SU-DHL-6 (cell line): ENCODE results near the gene SAFB.

Source experiments
- H2AFZ ChIP-seq: fragments of 200-600 bp; sonication (generic); 2 replicates; pipeline ENCODE4 v1.6.1; 2014; ENCODE audit warnings: low read depth, mild to moderate bottlenecking, moderate library complexity, mixed read lengths, antibody characterized with exemption, low read length; ENCODE audit not compliant: severe bottlenecking
- H3F3A ChIP-seq: fragments of 200-600 bp; shearing (Covaris generic); 2 replicates; pipeline ENCODE4 v1.6.0; 2016; ENCODE audit warnings: antibody characterized with exemption, mild to moderate bottlenecking; ENCODE audit not compliant: insufficient read depth
- H3K27ac ChIP-seq: fragments of 200-600 bp; sonication (generic); 2 replicates; pipeline ENCODE4 v1.5.1; 2016; ENCODE audit warnings: low read depth, mild to moderate bottlenecking, low read length, moderate library complexity, mixed read lengths
- H3K27me3 ChIP-seq: fragments of 200-600 bp; sonication (generic), shearing (Covaris generic); 2 replicates; pipeline ENCODE4 v1.6.0; 2014; ENCODE audit warnings: mild to moderate bottlenecking, low read length
- H3K36me3 ChIP-seq: fragments of 200-600 bp; sonication (generic); 2 replicates; pipeline ENCODE4 v1.6.1; 2014; ENCODE audit warnings: mild to moderate bottlenecking, low read length, mixed read lengths
- H3K4me2 ChIP-seq: fragments of 300-600, 200-600 bp; shearing (Covaris generic), sonication (generic); 2 replicates; pipeline ENCODE4 v1.6.0; 2014; ENCODE audit warnings: low read length, low read depth, mild to moderate bottlenecking; ENCODE audit not compliant: poor library complexity, severe bottlenecking
- H3K4me3 ChIP-seq: fragments of 200-600 bp; sonication (generic); 2 replicates; pipeline ENCODE4 v1.5.1; 2014; ENCODE audit warnings: antibody characterized with exemption, low read length, mild to moderate bottlenecking, mixed read lengths; ENCODE audit not compliant: insufficient read depth, poor library complexity, severe bottlenecking
- H3K79me2 ChIP-seq: fragments of 200-600 bp; sonication (generic); 2 replicates; pipeline ENCODE4 v1.6.1; 2014; ENCODE audit warnings: mild to moderate bottlenecking, low read length, moderate library complexity; ENCODE audit not compliant: insufficient read depth
- H3K9ac ChIP-seq: fragments of 200-600 bp; sonication (generic); 2 replicates; pipeline ENCODE4 v1.7.0; 2014; ENCODE audit warnings: mild to moderate bottlenecking, low read length
- H3K9me2 ChIP-seq: fragments of 200-600 bp; sonication (generic); replicated peaks from 2 replicates; pipeline ENCODE4 v1.6.1; 2014; ENCODE audit warnings: low read length; ENCODE audit not compliant: insufficient read depth
- H3K9me3 ChIP-seq: fragments of 200-600 bp; sonication (generic); 2 replicates; pipeline ENCODE4 v1.6.1; 2014; ENCODE audit warnings: low read length, mixed read lengths; ENCODE audit not compliant: insufficient read depth
- H4K20me1 ChIP-seq: fragments of 200-600 bp; sonication (generic); 2 replicates; pipeline ENCODE4 v1.6.1; 2014; ENCODE audit warnings: low read depth, mild to moderate bottlenecking, antibody characterized with exemption, low read length, moderate library complexity, mixed read lengths
- CTCF ChIP-seq: fragments of 200-600 bp; sonication (generic); IDR thresholded peaks from one replicate; pipeline ENCODE4 v1.5.1; 2017; ENCODE audit warnings: antibody characterized with exemption, mild to moderate bottlenecking, low read length, moderate library complexity; ENCODE audit not compliant: insufficient read depth, poor library complexity, severe bottlenecking
- EZH2phosphoT487 ChIP-seq: fragments of 200-600 bp; sonication (generic), shearing (Covaris generic); conservative IDR thresholded peaks from 2 replicates; pipeline ENCODE4 v1.6.1; 2018; ENCODE audit warnings: mild to moderate bottlenecking, antibody characterized with exemption, low read length, moderate library complexity, mixed read lengths

The SAFB gene

GRCh38 chr19:5663904-5664303 is 41.0 kb downstream of the SAFB start:
- Histone ChIP-seq H2AFZ (no peak overlapping the region), H3K9ac (no peak overlapping the region), H3K27me3 (no peaks in the 10 kb centered on the region), H3K4me3 (no peak overlapping the region), H3K9me2 (no peaks in the 10 kb centered on the region), H3K27ac (no peak overlapping the region), H3F3A (no peaks in the 10 kb centered on the region), H3K9me3 (no peaks in the 10 kb centered on the region), H4K20me1 (peaks cover 2% of the 10 kb centered on the region; the same call in 1 of the 2 replicates), H3K4me2 (no peak overlapping the region), H3K36me3 (0 out of 2 replicates have a peak, but pooled peaks cover 3% of the 10 kb centered on the region), H3K79me2 (no peaks in the 10 kb centered on the region)
- TF ChIP-seq CTCF, result no peak
- no peak for TF ChIP-seq EZH2phosphoT487

GRCh38 chr19:5664515-5664914 is 41.6 kb downstream of the SAFB start:
- Histone ChIP-seq H3K36me3 (0 out of 2 replicates have a peak, but pooled peaks cover 3% of the 10 kb centered on the region), H3K79me2 (no peaks in the 10 kb centered on the region), H2AFZ (no peak overlapping the region), H4K20me1 (peaks cover 2% of the 10 kb centered on the region; the same call in 1 of the 2 replicates), H3K27me3 (no peaks in the 10 kb centered on the region), H3K4me3 (no peak overlapping the region), H3K4me2 (no peak overlapping the region), H3K27ac (no peak overlapping the region), H3K9me2 (no peaks in the 10 kb centered on the region), H3K9me3 (no peaks in the 10 kb centered on the region), H3K9ac (no peak overlapping the region), H3F3A (no peaks in the 10 kb centered on the region)
- TF ChIP-seq CTCF (no peak), EZH2phosphoT487 (no peak)

- 0 out of 2 replicates have a peak, but pooled peaks cover 3% of the 10 kb centered on the region for H3K36me3 ChIP-seq
- peaks cover 2% of the 10 kb centered on the region; the same call in 1 of the 2 replicates for H4K20me1 ChIP-seq
- H3K4me2 ChIP-seq, result no peak overlapping the region
- TF ChIP-seq CTCF (no peak), EZH2phosphoT487 (no peak)
- no peak overlapping the region for H3K4me3 ChIP-seq
- H3K9ac ChIP-seq, result no peak overlapping the region
- no peaks in the 10 kb centered on the region for H3K27me3 ChIP-seq
- H3F3A ChIP-seq, result no peaks in the 10 kb centered on the region
- no peak overlapping the region for H2AFZ ChIP-seq
- H3K9me2 ChIP-seq, result no peaks in the 10 kb centered on the region
- H3K9me3 ChIP-seq, result no peaks in the 10 kb centered on the region
- H3K79me2 ChIP-seq, result no peaks in the 10 kb centered on the region
- H3K27ac ChIP-seq, result no peak overlapping the region
These were observed 43.1 kb downstream of the SAFB start for GRCh38 chr19:5665781-5666513.
